NOMO-1 treated with DMSO at 0.1 percent for 48 hours (cell line): Measurements from ENCODE around the gene ZP2.
"Not testable (repeated sequence)": the region's sequence is repeated elsewhere in the genome, so short reads cannot be mapped to it uniquely, and the experiment has no call there.

Source experiments
- DNase-seq: peaks from one replicate; lab custom pipeline; 2025; ENCODE audit not compliant: unreplicated experiment; lab: John Stamatoyannopoulos, UW

The ZP2 gene

GRCh38 chr16:21152160-21153030 is 59.0 kb downstream of the ZP2 start:
- not testable (repeated sequence) for DNase-seq

GRCh38 chr16:21150375-21151001 is 60.9 kb downstream of the ZP2 start, which contains the start of gene DNAH3:
Gene DNAH3, minus strand, starts transcription at chr16:21150846. Its CDS starts 527 bp downstream, at chr16:21150319.
- DNase-seq = no peak
